HG02571 (cell line): ENCODE data around the gene CDH13.

Experiments
- ATAC-seq: cut with Tn5 transposase; IDR thresholded peaks from one replicate; pipeline ENCODE4 v1.9.1; 2021; ENCODE audit warnings: mild to moderate bottlenecking, moderate library complexity; ENCODE audit not compliant: unreplicated experiment

Gene CDH13

DNA sequence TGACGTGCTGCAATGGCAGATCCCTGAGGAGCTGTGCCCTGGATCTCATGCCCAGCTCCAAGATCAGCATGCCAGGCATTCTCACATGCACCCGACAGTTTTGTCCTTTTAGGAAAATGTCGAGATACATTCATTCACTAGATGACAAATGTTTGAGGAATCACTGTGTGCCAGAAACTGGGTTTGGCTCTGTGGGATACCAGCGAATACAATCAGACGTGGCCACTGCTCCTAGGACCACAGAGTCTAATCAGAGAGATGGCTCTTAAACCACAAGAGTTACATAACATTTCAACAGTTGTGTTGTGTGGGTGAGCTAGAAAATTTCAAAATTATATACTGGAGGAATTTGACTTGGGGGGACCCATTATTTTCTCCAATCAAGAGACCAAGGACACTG lies 579.7 kb downstream of the CDH13 start:
- no peak for ATAC-seq

DNA sequence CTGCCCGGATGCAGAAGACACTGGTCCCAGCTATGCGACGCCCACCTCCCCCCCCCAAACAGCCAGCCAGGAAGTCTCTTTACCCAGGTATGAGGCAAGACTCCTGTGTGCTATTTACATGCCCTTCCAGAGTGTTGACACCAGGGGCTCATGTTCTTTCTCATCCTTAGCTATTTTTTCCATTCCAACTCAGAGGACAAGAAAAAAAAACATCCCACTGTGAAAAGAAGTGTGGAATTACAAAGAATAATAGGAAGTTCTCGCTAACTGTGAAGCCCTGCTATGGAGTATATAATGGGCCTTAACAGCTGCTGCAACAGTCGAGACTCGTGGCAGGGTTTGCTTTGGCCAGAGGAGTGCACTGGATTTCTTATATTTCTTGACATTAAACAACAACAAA lies 584.9 kb downstream of the CDH13 start:
- no peak for ATAC-seq

GRCh38 chr16:83212301-83212841 lies 585.6 kb downstream of the CDH13 start:
- no peak for ATAC-seq

- ATAC-seq, result no peak
These were observed 587.9 kb downstream of the CDH13 start for GRCh38 chr16:83214671-83215070.

DNA sequence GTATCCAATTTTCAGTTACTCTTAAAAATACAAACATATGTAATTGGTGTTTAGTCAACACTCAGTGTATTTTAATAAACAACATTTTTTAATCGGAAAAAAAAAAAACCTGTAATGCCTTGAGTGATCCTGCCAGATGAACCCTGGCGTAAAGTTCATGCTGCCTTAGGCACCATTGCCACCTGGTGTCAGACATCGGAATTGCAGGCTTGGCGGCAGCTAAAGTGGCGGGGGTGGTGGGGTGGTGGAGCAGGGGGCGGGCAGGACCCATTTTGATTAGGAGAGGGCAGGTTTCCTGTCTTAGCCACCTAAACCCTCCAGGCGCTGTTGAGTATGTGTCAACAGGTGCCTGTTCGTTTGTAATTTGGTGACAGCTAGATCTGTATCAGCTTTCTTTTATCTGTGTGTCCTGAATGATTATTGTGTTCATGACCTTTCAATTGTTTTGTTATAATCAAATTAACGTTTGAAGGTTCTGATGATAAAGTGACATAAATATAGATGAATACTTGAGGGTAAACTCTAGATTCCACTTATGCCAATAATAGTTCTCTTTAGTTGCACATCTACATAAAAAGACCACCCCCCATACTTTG lies 588.7 kb downstream of the CDH13 start:
- ATAC-seq, result no peak

GRCh38 chr16:83219285-83219684 lies 592.5 kb downstream of the CDH13 start:
- ATAC-seq, result no peak

DNA sequence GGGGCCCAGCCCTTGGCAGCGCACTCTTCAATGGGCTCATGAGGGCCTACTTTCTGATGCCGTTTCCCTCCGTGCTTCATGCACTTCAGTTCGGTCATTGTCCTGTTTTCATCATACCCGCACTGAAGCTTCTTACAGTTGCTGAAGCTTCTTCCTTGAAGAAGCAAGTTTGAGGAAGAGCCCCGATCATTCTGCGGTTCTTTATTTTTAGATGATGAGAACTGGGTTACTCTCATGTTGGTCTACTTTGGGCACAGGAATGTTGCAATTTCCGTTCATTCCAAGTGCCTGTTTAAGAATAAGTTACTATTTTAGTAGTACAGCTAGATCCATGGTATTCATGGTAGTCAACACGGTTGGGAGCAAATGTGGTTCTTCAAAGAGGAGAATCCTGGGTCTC lies 593.3 kb downstream of the CDH13 start:
- ATAC-seq, result no peak

- ATAC-seq, result no peak
These were observed 597.9 kb downstream of the CDH13 start for GRCh38 chr16:83224642-83225041.

DNA sequence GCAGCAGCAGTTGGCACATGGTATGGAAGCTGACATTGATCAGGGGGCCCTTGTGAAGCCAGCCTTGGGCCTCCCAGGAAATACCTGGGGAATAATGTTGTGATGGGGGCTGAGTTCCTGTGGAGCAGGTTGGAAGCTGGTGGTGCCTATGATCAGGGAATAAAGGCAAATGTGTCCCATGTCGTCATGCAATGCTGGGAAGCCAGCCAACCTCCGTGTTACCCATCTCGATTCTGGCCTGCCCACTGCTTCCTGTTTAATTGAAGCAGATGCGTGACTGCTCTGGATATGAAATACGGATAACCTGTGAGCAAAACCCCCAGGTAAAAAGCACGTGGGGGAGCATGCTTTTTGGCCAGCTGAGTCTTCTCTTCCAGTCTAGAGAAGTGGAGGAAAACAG lies 600.6 kb downstream of the CDH13 start:
- no peak for ATAC-seq

DNA sequence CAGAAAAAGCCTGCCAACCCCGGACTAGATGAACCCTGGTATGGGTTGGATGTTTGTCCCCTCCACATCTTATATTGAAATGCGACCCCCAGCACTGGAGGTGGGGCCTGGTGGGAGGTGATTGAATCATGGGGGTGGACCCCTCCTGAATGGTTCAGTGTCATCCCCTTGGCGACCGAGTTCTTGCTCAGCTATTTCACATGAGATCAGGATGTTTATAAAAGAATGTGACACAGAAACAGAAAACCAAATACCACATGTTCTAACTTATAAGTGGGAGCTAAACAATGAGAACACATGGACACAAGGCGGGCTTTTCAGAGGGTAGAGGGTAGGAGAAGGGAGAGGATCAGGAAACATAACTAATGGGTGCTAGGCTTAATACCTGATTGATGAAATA lies 605.0 kb downstream of the CDH13 start:
- ATAC-seq, result no peak

- ATAC-seq, result no peak
These were observed 606.4 kb downstream of the CDH13 start for GRCh38 chr16:83233153-83233552.

DNA sequence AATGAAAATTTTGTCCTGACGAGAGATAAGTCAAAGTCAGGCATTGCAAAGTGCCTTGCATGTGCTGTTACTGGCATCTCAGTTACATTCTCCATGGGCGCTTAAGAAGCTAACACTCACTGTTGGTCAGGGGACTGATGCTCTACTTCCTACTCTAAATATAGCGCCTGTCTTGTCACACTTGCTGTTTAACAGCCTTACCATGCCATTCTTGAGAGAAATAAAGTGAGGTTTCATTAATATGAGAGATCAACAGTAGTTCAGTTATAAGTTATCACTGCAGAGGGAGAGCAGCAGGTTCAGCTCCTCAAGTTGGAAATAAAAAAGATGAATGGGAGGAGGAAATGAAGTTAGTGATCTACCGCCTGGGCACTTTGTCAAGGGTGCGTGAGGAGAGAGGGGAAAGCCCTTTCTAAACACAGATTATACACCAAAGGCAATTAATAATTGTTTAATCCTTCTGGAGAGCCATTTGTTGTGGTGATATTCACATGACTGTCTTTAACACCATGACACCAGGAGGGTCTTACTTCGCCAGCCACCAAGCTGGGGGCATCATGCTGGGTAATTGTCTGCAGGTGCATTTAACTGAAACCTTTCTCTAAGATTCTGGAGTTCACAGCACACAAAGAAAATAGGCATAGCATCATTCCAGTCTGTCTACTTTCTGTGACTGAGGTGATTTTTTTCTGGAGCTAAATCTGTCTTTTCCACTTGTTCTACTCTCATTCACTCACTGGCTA lies 612.4 kb downstream of the CDH13 start:
- no peak for ATAC-seq

GRCh38 chr16:83244057-83244456 lies 617.3 kb downstream of the CDH13 start:
- no peak for ATAC-seq

GRCh38 chr16:83245061-83245460 lies 618.3 kb downstream of the CDH13 start:
- no peak for ATAC-seq

DNA sequence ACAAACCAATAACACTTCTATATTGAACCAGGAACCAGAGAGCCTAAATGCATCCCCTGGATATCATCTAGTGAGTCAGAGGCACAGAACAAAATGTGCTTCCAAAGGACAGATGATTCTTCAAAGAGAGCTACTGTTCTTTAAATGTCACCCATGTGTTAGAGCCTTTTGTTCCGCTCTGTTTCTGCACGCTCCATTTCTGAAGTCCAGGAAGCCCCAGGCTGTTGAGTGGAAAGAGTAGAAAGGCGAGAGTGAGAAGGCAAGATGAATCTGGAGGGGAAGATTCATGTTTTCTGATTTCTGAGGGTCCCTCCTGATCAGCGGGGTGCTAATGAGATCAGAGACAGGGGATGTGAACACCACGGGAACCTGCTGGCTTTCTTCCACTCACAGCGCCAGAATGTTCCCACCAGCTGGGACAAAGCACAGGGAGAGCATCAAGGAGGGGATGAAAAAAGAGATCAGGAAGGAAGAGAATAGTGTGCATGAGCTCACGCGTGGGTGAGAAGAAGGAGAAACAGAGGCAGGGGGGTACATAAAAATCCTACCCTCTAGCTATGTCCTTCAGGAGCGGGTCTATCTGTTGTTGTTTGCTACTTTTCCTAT lies 621.1 kb downstream of the CDH13 start:
- no peak for ATAC-seq

- ATAC-seq, result no peak
These were observed 622.1 kb downstream of the CDH13 start for GRCh38 chr16:83248735-83249463.

- ATAC-seq, result no peak
These were observed 626.8 kb downstream of the CDH13 start for GRCh38 chr16:83253521-83253920.

GRCh38 chr16:83258366-83258928 lies 631.7 kb downstream of the CDH13 start:
- ATAC-seq, result no peak

- ATAC-seq, result no peak
These were observed 640.2 kb downstream of the CDH13 start for GRCh38 chr16:83266848-83267553.

DNA sequence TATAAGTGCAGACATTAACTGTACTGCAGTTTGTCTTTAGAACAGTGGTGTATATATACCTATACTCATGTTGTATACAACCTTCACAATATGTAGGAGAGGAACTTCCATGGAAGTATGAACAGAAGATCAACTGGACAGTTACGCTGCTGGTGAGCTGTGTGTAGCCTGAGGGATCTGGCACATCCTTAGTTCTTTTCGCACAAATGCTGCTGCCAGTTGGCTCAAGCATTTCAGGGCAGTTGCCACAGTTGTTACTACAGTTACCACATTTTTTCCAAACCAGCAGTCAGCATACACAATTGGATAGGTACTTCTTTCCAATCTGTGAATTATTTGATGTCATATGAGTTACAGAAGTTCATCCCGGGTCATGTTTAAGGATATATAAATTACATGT lies 641.4 kb downstream of the CDH13 start:
- ATAC-seq, result no peak
